ENCODE results near the gene TSC22D3.

The TSC22D3 gene

DNA sequence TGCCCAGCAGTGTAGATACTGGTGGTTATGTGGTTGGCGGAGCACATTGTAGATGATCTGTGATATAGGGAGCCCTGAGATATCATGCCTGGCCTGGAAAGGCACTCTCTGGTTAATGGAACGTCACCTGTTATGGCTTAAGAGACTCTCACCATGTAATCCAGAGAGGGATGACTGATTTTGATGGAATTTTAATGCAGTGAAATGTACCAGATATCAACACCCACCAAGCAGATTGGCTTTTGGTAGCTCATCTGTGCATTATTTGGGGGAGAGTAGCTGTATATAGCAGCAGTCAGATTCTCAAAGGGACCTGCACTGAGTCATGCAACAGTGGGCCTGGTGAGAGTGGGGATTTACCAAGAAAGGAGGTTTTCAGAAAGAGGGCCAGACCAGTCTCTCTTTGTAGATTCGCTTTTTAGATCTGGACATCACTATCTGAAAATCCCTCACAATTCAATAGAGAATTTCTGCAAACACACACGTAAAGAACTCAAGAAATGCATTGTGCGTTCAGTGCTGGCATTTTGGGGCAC is 17.3 kb downstream of the TSC22D3 start:
- no peak for DNase-seq

DNA sequence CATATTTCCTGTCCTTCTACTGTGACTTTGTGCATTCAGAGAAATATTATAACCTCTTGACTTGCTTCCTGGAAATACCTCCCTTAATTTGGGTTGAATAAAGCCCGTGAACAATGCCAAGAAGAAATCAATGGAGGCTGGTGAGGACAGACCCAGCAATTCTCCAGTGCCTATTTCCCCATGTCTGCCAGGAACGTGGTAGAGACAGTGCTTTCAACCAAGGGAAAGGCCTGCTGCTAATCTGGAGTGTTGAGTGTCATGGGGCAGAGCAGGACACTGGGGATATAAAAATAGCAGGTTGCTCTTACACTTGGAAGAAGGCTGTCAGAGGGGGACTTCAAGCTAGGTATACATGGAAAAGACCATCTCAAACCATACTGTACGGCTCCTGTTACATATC is 19.9 kb downstream of the TSC22D3 start:
- DNase-seq, result no peak

DNA sequence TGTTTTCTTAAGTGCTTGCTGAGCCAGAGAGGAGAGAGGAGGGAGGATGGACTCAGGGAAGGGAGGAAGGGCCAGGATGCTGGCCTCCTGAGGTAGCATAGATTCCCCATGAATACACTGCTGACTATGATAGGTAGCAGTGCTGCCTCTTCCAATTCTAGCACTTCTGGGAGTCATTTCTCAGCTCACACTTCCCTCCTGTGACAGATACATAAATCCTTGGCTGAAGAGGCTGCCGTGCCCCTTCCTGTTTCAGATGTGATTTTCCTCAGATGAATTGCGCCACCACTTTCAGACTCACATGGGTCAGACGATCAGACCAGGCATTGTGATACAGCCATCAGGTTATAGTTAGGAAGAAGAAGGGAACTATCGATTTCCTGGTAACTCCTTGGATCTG is 22.4 kb downstream of the TSC22D3 start:
- DNase-seq, result no peak

DNA sequence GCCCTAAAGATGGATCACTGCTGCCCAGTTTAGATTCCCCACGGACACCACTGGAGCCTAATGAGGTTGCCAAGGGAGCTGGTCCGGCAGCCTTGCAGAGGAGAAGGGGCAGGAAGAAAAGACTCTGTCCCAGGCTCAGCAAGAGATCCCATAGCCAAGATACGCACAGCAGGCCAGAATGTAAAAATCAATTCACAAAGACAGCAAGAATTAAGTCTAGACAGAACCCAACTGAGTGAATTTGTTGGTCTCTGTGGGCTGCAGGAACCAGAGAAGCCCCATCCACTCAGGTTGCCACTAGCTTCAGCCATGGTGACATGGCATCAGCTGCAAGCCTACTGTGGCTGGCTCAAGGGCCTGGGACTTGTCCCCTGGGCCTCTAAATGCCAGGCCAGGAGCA is 22.9 kb downstream of the TSC22D3 start:
- no peak for DNase-seq

DNA sequence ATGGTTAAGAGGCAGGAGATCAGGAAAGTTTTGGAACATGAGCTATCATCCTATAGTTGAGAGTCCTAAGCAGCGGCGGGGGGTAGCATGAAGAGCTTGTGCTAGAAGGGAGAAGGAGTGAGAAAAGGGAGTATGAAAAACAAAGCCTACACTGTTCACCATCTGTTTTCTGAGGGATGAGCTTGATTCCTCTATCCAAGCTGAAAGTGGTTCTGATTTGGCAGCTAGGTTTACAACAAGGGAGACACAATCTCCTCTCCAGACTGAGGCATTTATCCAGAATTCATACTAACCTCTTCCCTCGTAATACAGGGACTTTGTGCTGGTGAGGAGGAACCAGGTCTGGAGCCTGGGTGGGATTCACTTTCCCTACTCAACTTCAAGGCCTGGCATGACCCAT is 23.5 kb downstream of the TSC22D3 start:
- no peak for DNase-seq

DNA sequence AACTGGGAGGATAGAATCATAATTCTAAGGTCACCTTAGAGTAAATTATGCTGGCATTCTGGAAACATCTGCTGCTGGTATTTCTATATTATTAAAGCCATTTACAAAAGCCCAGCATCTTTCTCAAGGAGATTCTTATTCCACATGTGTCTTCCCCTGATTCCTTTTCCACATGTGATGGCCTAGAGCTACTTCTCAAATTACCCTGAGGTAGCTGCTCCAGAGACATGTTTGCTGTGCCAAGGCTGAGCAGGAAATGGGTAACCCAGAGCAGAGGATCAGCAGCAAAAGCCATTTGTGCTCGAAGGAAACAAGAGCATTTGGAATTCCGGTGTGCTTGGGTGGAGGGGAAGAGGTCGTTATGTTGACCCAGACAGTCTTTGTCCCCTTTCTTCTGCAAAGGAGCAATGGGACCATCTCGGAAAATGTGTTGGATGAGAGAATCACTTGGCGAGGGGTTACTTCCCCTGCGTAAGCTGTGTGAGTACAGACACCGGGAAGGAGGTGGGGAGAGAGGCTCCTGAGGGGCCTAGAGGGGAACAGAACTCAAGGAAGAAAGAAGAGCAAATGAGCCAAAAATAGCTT is 24.6 kb downstream of the TSC22D3 start:
- no peak for DNase-seq

DNA sequence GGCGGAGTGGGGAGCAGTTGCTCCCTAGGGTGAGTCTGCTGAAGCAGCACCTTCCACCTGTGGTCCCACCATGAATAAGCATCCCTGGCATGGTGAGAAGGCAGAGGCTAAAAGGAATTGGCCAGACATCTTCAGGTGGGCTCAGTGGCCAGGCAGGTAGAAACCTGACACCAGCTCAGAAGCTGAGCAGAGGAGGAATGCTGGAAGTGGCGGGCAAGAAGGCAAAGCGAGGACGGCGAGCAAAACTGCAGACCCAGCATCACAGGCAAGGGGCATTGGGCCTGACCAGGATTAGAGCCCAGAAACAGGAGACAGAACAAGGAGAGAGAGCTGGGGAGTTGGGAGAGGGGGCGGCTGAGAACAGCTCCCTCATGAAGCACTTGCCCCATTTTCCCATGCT is 25.3 kb downstream of the TSC22D3 start:
- no peak for DNase-seq

DNA sequence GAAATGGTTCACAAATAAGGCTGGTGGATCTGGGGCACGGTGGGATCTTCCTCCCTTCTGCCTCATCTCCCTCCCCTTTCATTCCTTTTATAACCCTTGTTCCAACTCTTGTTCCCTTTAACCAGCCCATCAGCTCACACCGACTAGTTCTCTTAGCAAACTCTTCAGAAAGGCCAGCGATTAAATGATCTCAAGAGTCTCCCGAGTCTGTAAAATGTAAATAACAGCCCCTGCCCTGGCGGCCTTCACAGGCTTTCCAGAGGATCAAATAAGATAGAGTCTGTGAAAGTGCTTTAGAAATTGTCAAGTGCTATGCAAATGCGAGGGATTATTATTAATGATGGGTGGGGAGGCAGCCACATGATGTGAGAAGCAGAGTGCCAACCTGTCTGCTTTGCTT is 27.1 kb downstream of the TSC22D3 start:
- no peak for DNase-seq

DNA sequence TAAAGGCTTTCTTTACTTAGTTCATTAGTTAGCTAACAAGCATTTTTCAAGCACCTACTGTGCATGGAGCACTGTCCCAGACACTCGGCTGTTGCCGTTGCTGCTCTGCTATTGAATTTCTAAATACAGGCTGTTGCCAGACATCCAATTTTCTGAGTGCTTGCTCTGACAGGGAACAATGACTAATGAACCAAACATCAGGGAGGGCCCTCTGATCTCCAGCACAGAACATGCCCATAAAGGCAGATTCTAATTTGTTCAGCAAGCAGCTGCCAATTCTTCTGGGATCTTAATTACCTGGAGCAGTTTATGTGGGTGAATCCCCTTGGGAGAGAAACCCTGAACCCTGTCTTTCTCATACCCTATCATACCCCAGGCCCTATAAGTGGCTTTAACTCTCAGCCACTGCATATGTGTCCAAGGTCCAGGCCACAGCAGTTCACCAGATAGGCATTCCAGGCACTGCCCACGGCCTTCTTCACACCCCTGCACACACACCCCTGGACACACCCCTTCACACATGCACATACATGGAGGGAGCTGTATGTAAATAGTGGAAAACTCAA is 27.9 kb downstream of the TSC22D3 start:
- DNase-seq, result peak; percentile 29

DNA sequence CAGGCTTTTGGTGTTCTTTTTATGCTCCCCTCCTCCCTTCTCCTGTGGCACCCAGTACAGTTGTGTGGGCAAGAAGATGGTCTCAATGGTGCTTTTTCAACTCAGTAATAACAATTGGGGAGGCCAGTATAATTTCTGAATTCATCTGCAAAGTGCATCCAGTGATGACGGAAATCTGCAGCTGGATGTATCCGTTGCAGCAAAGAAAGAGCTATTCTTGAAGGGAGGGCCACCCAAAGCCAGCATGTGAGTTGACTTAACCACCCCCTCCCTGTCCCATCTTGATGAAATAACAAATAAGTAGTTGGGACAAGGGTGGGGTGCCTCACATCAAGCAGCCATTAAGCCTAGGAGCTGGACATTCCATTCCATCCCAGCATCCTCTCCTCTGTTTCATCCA is 30.7 kb downstream of the TSC22D3 start:
- DNase-seq, result no peak

DNA sequence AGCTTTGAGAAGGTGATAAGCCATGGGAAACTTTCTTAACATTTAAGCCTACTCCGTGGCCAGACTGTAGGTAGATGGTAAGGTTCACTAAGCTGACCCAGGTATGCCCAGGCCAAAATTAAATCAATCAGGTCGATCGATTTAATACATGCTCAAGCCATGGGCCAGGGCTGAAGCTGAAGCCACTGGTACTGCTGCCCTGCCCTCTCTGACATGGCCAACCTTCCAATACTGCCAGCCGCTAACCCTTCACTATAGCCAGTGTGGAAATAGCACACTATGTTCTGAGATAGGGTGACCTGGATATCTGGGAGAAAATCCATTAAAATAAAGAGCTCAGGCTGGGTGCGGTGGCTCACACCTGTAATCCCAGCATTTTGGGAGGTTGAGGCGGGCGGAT is 31.6 kb downstream of the TSC22D3 start:
- no peak for DNase-seq

DNA sequence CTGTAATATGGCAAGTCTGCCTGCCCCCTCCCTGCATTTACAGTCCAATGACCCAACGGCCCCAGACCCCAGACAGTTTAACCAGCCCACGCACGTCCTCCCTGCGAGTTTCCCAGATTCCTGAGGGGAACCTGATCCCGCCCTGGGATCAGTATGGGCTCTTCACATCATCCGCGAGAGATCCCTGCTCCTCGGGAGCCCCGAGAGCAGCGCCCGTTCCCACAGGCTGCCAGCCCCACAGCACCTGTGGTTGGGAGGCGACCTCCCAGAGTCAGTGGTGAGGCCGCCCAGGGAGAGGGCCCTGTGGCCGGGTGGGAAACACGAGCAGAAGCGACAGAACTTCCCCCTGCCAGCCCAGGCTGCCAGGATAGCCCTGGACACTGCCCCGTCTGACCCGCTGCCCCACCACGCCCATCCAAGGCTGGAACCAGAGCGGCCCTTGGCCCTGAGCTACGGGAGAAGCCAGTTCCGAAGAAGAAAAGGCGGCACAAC is 32.8 kb downstream of the TSC22D3 start:
- DNase-seq, result no peak

DNA sequence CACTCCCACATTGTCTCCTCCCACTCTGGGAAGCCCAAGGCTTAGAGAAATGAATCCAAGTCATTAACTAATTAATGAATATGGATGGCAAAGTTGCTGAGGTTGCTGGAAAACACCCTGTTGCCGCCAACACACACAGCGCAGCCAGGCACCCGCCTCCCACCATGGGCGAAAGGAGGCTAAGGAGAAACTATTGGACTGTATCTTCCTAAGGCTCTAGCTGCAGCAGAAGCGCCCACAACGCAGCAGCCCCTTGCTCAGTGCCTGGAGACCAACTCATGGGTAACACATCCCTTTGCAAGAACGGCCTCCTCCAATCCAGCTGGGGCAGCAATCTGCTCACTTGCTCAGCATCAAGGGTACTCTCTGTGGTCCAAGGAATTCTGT is 34.2 kb downstream of the TSC22D3 start:
- DNase-seq, result no peak

DNA sequence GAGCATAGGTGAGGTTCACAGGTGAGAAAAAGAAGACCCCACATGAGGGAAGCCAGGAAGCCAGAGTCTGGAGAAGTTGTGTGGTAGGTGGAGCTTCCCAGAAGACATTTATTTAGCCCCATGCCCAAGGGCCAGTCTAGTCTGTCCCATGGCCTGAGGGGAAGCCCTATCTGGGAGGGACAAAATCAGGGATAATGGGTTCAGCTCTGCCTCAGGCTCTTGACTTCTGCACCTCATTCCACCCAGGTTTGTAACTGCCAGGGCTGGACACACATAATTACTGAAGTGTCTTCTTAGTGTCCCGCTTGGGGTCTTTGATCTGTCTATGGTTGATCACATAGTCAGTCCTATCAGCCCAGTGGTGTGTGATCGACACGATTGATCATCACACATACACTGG is 36.0 kb downstream of the TSC22D3 start:
- DNase-seq, result no peak

DNA sequence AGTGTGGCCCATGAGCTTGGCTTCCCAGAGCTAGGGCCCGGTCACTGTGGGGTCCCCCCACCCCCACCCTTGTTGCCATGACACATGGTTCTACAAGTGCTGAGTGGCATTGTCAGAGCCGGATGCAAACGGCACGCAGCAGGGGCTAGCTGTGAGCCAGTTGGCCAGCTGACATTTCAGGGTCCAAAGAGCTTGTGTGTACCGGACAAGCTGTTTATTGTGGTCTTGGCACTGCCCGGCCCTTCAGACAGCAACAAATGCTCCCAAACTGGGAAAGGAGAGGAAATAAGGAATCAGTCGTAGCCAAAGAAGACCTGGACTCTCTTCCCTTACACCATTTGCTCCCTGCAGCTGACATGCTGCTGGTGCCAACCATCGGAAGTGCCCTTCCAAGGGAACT is 36.8 kb downstream of the TSC22D3 start:
- no peak for DNase-seq

DNA sequence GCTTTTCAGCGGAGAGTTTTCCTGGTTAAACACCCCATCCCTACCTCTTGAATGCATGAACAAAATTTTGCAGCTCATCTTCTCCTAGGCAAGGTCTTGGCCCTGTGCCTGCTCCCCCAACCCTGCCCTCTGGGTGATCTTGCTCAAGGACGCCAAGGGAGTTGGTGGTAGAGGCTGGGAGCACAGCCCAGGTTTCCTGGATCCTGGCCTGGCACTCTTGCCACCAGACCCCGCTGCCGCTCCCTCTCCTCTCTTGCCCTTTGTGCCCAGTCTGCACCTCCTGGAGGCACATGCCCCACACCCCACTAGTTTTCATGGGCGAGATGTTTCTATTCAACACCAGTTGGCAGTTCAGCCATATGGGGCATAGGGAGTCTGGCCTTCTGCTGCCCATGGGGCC is 37.3 kb downstream of the TSC22D3 start:
- DNase-seq, result no peak

DNA sequence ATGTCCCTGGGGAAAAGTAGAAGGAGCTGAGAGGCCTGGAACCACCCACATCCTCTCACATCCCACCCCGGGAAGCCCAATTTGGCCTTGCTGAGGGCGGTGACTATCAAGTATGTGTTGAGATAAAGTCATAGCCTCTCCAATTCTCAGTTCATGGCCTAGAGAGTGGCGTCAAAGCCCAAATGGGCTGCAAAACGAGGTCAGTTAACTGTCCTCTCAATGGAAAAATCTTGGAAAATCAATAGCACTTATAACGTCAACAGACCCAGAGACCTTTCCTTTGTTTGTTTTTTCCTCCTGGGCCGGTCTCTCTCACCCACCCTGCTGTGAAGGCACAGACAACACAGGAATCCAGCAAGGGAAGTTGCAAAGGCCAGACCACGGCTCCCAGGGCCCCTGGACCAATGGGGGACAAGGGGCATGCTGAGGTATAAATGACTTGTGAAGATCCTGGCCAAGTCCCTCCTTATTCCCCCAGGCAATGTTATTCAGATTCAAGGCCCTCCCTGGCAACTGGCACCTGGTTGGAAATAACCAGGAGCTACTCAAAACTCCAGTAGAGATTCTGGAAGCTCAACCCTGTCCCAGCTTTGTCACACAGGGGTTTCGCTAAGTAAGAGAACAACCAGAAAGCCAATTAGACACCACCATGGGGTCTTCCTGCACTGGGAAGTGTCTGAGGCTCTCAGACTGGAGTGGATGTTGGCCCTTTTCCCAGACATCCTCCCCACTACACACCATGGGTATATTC is 38.6 kb downstream of the TSC22D3 start:
- DNase-seq, result no peak

DNA sequence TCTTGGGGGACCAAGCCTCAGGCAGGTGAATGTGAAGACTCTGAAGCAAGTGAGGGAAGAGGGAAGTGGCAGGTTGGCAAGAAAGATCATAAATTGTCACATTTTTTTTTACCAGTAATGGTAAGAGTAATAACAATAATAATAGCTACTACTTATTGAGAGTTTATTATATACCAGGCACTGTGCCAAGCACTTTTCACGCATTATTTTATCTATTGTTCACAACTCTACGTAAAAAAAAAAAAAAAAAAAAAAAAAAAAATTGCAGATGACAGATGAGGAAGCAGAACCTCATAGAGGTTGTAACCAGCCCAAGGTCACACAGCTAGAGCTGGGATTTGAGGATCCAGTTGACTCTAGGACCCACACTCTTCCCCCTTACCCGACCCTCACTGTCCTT is 40.9 kb downstream of the TSC22D3 start:
- DNase-seq, result no peak

DNA sequence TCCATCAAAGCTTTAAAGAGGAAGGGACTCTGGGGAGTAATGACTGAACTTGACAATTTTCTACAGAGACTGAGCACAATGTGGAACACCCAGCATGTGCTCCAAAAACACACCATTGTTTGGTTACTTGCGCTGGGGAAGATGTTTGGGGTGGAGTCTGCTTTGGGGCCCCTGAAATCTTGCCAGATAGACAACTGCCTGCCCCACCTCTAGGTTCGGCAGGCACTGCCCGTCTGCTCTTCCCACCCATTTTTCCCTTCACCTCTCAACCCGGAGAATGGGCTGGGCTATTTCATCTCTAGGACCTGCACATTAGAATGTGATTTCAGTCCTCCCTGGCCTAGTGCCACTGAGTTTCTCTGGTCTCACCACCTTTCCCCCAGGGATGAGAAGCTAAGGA is 41.9 kb downstream of the TSC22D3 start:
- DNase-seq, result no peak

DNA sequence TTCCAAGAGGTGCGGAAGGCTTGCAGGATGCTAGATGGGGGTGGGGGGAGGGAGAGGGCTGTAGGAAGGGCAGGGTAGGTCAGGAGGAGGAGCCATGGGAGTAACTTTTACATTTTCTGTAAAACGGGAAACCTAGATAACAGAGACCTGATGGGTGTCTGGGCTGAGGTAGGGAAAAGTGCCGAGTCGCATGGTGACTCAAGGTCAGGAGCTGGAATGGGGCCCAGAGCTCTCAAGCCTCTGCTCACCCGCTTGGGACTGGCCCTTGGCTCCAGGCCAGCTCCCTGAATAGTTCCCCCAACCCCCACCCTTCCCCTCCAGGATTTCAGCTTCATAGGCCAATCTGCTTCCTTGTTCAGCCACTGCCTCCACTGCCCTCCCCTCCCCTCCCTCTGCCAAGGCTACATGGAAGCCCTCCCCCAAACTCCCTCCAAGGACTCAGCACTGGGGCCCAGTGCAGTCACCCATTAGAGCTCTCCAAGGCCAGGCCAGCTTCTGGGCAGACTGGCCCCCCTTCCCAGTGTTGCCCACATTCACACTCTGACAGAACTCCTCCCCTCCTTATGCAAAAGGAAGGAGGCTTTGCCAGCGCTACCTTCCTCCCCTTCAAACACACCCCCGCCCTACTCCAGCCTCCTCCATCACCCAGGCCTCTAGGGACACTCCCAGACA is 43.6 kb downstream of the TSC22D3 start:
- peak; percentile 77 for DNase-seq

DNA sequence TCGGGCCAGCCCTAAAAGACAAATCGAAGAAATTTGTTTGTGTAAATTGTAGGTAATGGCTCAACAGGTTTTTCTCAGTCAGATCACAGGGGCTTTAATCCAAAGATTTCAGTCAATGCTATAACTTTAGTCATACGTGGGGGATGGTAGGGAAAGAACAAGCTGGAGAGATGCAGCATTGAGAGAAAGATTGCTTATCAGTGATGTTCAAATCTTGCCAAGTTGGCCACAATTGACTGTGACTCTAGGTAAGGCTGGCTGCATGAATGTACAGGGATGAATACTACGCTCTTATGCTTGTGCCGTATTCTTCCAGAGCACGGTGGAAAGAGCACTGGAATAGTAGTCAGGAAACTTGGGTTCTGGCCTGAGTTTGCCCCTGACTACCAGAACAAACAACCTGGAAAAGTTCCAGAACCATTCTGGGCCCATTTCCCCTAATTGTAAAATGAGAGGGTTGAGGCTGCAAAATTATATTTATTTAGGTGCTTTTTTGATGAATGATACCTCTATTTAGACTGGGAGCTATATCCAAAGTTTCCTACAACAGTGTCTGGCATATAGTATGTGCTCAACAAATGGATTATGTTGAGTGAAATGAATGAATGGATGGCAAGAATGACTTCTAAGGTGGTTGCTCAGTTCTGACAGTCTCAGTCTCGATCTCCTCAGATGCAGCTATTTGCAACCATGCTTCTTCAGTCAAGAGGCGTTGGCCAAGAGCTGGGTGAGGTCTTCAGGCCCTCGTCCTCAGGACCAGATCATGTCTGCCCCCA is 44.4 kb downstream of the TSC22D3 start:
- DNase-seq, result no peak

DNA sequence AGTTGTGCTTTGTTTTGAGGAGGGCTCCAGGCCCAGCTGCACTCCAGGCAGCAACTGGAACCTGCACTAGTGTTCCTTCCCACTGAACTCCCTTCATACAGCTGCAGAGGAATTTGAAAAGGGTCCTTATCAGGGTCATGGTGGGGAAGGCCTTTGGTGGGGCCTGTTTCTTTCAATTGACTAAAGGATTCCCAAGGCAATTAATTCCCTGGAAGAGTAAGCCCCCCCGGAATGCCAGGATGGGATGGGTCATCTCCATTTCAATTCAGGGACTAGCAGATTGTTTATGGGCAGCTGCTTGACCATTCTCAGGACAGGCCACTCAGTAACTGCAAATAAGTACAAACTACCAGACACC is 45.3 kb downstream of the TSC22D3 start:
- DNase-seq, result no peak
